Stomach (tissue), 9 donors: ENCODE measurements around the gene TIMM17A. TPM values are rescaled to one million over a fixed set of nuclear protein-coding genes. Genes with fewer than 3 reads are reported as not detected.

ENCODE experiments used
- DNase-seq, 2 donors: peaks; one replicate each; pipeline versions ENCODE4 v3.0.0 to v3.0.0-alpha.2; 2013 to 2019
- H3K27ac ChIP-seq, 5 donors: fragments of 200-600 bp in 4 of 5; sonication (generic) in 4 of 5; one replicate each; pipeline ENCODE4 v1.5.1; 2013 to 2019; ENCODE audit warnings: mild to moderate bottlenecking in 1 of 5, moderate library complexity in 1 of 5
- H3K27me3 ChIP-seq, 3 donors: fragments of 200-600 bp; sonication (generic); one replicate each; pipeline ENCODE4 v1.5.1; 2017 to 2019; ENCODE audit warnings: mixed run types in 1 of 3
- H3K36me3 ChIP-seq, 4 donors: fragments of 200-600 bp; sonication (generic); 1 replicate in 3 of 4; 2 replicates in 1 of 4; pipeline ENCODE4 v1.5.1; 2016 to 2019
- H3K4me1 ChIP-seq, 4 donors: fragments of 200-600 bp; sonication (generic); one replicate each; pipeline ENCODE4 v1.5.1; 2016 to 2019
- H3K4me3 ChIP-seq, 4 donors: fragments of 200-600 bp; sonication (generic) in 3 of 4; one replicate each; pipeline ENCODE4 v1.5.1; 2016 to 2019; ENCODE audit warnings: mild to moderate bottlenecking in 1 of 4
- H3K9me3 ChIP-seq, 4 donors: fragments of 200-600 bp; sonication (generic); one replicate each; pipeline ENCODE4 v1.5.1; 2016 to 2019
- EP300 ChIP-seq: sonication (generic); formaldehyde crosslinking; IDR thresholded peaks from one replicate; pipeline ENCODE4 v1.6.1; 2017; ENCODE audit warnings: antibody characterized with exemption
- POLR2A ChIP-seq, 4 donors: fragments of 450-650 bp; IDR thresholded peaks; one replicate each; pipeline ENCODE4 v1.6.1; 2016; ENCODE audit warnings: antibody characterized with exemption in 4 of 4, control low read depth in 2 of 4, mild to moderate bottlenecking in 1 of 4, moderate library complexity in 1 of 4
- POLR2AphosphoS5 ChIP-seq, 3 donors: sonication (generic); formaldehyde crosslinking; IDR thresholded peaks; one replicate each; pipeline ENCODE4 v1.6.1; 2016; ENCODE audit warnings: antibody characterized with exemption in 3 of 3
- WGBS, 5 donors: extraction: QIAGEN DNeasy Blood & Tissue Kit in 3 of 5; methylation state at CpG; one replicate each; pipeline versions ENCODE4 v1.1.5 to v1.1.7; 2013 to 2018; 5-methylcytosine and 5-hydroxymethylcytosine counted together
- intact Hi-C: fragments of 100-400 bp; cut with DNase I; formaldehyde crosslinking; loops from one replicate; pipeline ENCODE4 v1.15.1; 2023; ENCODE audit warnings: low total_unique reads
- polyA plus RNA-seq, 3 donors: library from polyadenylated mRNA; stranded (reverse); fragments of 200-250 nt; gene quantifications; one replicate each; pipeline ENCODE4 v1.2.3, GENCODE V29; 2013
- total RNA-seq, 5 donors: library from RNA; depleted of rRNA; stranded (reverse); fragments of >200 nt; gene quantifications; one replicate each; pipeline versions ENCODE4 v1.1.0 to v1.2.3, GENCODE V29; 2014 to 2016
- TF ChIP-seq, protein P1 (sequence below), 7 experiments: fragments of 450-650 bp in 4 of 7; fragments of 200-600 bp in 3 of 7; sonication (generic) in 3 of 7; IDR thresholded peaks; one replicate each; pipeline ENCODE4 v1.5.1; 2016 to 2019; ENCODE audit warnings: antibody characterized with exemption in 7 of 7, control low read depth in 2 of 7, mild to moderate bottlenecking in 1 of 7
- donor health status: healthy with polysubstance abuse.
- donor health status: Bipolar disorder and iron deficiency.
- donor health status: healthy.

The TIMM17A gene
- total and polyA plus RNA-seq, 8 donors = 3.2 to 48.8 (median 29.5) TPM

GRCh38 chr1:201933840-201934430, 21.4 kb upstream of the TIMM17A start:
- TF ChIP-seq POLR2AphosphoS5 (IDR thresholded peaks at IDR 0.05) = peak in 1 of 3 donors; percentile 15
- no peak for TF ChIP-seq EP300
- no peak for TF ChIP-seq POLR2A (IDR thresholded peaks at IDR 0.05)
- TF ChIP-seq, protein P1, sequence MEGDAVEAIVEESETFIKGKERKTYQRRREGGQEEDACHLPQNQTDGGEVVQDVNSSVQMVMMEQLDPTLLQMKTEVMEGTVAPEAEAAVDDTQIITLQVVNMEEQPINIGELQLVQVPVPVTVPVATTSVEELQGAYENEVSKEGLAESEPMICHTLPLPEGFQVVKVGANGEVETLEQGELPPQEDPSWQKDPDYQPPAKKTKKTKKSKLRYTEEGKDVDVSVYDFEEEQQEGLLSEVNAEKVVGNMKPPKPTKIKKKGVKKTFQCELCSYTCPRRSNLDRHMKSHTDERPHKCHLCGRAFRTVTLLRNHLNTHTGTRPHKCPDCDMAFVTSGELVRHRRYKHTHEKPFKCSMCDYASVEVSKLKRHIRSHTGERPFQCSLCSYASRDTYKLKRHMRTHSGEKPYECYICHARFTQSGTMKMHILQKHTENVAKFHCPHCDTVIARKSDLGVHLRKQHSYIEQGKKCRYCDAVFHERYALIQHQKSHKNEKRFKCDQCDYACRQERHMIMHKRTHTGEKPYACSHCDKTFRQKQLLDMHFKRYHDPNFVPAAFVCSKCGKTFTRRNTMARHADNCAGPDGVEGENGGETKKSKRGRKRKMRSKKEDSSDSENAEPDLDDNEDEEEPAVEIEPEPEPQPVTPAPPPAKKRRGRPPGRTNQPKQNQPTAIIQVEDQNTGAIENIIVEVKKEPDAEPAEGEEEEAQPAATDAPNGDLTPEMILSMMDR (IDR thresholded peaks at IDR 0.05) = no peak
- Histone ChIP-seq H3K27me3 (no peaks in the 10 kb centered on the region), H3K36me3 (peaks cover 0 to 18% (median 1%) of the 10 kb centered on the region in 4 donors), H3K9me3 (no peaks in the 10 kb centered on the region), H3K4me3 (no peak overlapping the region), H3K4me1 (peaks cover 0 to 51% (median 13%) of the 10 kb centered on the region in 4 donors), H3K27ac (peak overlapping the region in 3 of 5 donors; percentile 49 to 91 (median 57))
- intact Hi-C loops = no loop called here
- 27 to 37% (median 31%) methylated on average over 5 of the region's 5 CpGs for WGBS, 5 donors
- no peak for DNase-seq

DNA sequence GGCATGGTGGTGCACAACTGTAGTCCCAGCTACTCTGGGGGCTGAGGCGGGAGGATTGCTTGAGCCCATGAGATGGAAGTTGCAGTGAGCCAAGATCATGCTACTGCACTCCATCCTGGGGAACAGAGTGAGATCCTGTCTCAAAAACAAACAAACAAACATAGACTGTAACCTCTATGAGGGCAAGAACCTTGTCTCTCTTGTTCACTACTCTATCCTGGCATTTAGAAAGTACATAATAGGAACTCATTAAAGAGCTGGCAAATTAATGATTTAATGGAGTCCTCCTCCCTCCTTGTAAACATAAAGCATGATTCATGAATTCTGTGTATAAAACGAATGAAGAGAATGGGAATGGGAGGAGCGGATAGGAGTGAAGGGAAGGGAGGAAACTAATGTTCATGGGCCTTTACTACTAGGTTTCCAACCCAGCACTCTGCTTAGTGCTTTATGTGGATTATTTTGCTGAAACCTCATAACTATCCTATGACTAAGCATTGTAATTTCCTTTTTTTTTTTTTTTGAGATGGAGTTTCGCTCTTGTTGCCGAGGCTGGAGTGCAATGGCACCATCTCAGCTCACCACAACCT, 17.6 kb upstream of the TIMM17A start:
- H3K36me3 ChIP-seq = no peaks in the 10 kb centered on the region
- TF ChIP-seq POLR2AphosphoS5 (IDR thresholded peaks at IDR 0.05) = peak in 2 of 3 donors; percentile 30 to 70
- TF ChIP-seq, protein P1 (IDR thresholded peaks at IDR 0.05) = no peak
- DNase-seq = no peak
- H3K9me3 ChIP-seq = no peaks in the 10 kb centered on the region
- peak overlapping the region; percentile 23 to 91 (median 72) for H3K27ac ChIP-seq
- intact Hi-C loops = no loop called here
- H3K27me3 ChIP-seq = no peaks in the 10 kb centered on the region
- WGBS, 5 donors = 47 to 72% (median 62%) methylated on average over 5 of the region's 5 CpGs
- H3K4me3 ChIP-seq = no peak overlapping the region
- peaks cover 0 to 48% (median 15%) of the 10 kb centered on the region in 4 donors for H3K4me1 ChIP-seq

DNA sequence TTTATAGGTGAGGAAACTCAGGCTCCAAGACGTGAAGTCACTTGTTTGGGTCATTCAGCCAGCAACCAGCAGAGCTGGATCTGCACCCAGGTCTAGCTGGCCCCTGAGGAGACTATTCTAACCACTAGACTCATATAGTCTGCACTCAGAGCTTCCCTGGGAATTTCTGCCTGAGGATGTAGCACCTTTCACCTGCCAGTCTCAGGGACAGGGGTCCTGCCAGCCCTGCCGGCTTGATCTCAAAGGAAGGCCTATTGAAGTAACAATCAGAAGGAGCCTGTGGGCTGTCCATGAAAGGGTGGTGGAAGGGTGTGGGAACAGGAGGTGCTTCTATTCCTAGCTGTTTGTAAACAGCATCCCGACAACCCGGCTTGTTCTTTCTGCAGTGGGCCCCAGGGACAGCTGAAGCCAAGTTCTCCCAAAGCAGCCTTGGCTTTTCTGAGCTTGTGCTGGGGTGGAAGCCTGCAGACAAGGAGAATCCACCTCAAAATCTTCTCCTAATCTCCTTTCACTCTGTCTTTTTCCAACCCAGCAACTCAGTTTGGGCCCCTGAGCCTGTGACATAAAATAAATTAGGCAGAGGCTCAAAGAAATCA, 16.8 kb upstream of the TIMM17A start:
- WGBS, 5 donors = 40 to 57% (median 53%) methylated on average over 4 of the region's 4 CpGs
- Histone ChIP-seq H3K4me3 (peak overlapping the region in 3 of 4 donors; percentile 26 to 62 (median 50)), H3K4me1 (peaks cover 0 to 48% (median 15%) of the 10 kb centered on the region in 4 donors), H3K9me3 (no peaks in the 10 kb centered on the region), H3K36me3 (peaks cover 0 to 4% (median 0%) of the 10 kb centered on the region in 4 donors), H3K27me3 (peaks cover 0 to 3% (median under 1%) of the 10 kb centered on the region in 3 donors), H3K27ac (peak overlapping the region; percentile 23 to 91 (median 72))
- intact Hi-C loops = no loop called here
- TF ChIP-seq POLR2A (IDR thresholded peaks at IDR 0.05) (no peak), EP300 (no peak), POLR2AphosphoS5 (IDR thresholded peaks at IDR 0.05) (no peak)
- TF ChIP-seq, protein P1 (IDR thresholded peaks at IDR 0.05) = no peak
- no peak for DNase-seq

GRCh38 chr1:201939148-201939547, 16.2 kb upstream of the TIMM17A start:
- Histone ChIP-seq H3K27ac (peak overlapping the region in 4 of 5 donors; percentile 59 to 91 (median 78)), H3K27me3 (peaks cover 0 to 7% (median 3%) of the 10 kb centered on the region in 3 donors), H3K4me3 (peak overlapping the region in 3 of 4 donors; percentile 19 to 62 (median 50)), H3K36me3 (peaks cover 0 to 11% (median 0%) of the 10 kb centered on the region in 4 donors), H3K9me3 (no peaks in the 10 kb centered on the region), H3K4me1 (peaks cover 0 to 43% (median 13%) of the 10 kb centered on the region in 4 donors)
- TF ChIP-seq POLR2A (IDR thresholded peaks at IDR 0.05) (no peak), EP300 (no peak), POLR2AphosphoS5 (IDR thresholded peaks at IDR 0.05) (no peak)
- TF ChIP-seq, protein P1 (IDR thresholded peaks at IDR 0.05) = no peak
- intact Hi-C loops = no loop called here
- DNase-seq = no peak
- 45 to 56% (median 47%) methylated on average over 4 of the region's 4 CpGs for WGBS, 5 donors
